GM18861 (cell line): Measurements from ENCODE around the gene DPYD.

Source experiments
- ATAC-seq: cut with Tn5 transposase; IDR thresholded peaks from one replicate; pipeline ENCODE4 v1.9.1; 2021; ENCODE audit not compliant: unreplicated experiment

The DPYD gene

DNA sequence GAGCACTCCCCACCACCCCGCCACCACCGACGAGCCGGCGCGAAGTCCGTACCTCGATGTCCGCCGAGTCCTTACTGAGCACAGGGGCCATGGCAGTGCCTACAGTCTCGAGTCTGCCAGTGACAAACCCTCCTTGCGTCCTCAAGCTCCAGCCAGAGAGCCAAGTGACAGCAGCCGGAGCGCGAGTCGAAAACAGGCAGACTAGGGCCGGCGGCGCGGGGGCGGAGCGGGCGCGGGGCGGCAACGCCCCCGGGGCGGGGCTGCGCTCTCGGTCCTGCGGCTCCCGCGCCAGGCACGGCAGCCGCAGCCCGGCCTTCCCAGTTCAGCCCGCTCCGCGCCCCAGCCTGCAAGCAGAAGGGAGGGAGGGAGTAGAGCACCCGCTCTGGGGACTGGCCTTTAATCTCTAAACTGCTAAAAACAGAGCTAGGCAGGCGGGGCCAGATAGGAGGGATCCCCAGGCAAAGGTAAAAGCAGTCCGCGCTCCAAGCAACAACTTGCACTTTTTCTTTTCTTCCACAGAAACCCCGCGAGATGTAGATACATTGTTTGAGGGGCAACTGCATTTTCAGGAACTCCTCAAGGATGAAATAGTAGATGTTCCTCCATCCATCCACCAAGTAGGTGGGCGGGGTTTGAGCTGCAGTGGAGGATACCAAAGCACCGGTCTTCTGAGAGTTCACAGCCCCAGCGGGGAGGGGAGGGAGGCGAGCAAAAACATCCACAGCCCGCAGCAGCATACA is at the start of gene DPYD:
Gene DPYD (minus strand): TSS at position 203 of the 740 bp plus-strand sequence. CDS start 112 bp downstream, at position 91.
- ATAC-seq = peak; percentile 81

GRCh38 chr1:97960470-97960869 is 39.6 kb upstream of the DPYD start:
- ATAC-seq = no peak

GRCh38 chr1:97947695-97948094 is 26.9 kb upstream of the DPYD start:
- no peak for ATAC-seq

GRCh38 chr1:97943354-97943753 is 22.5 kb upstream of the DPYD start:
- no peak for ATAC-seq

DNA sequence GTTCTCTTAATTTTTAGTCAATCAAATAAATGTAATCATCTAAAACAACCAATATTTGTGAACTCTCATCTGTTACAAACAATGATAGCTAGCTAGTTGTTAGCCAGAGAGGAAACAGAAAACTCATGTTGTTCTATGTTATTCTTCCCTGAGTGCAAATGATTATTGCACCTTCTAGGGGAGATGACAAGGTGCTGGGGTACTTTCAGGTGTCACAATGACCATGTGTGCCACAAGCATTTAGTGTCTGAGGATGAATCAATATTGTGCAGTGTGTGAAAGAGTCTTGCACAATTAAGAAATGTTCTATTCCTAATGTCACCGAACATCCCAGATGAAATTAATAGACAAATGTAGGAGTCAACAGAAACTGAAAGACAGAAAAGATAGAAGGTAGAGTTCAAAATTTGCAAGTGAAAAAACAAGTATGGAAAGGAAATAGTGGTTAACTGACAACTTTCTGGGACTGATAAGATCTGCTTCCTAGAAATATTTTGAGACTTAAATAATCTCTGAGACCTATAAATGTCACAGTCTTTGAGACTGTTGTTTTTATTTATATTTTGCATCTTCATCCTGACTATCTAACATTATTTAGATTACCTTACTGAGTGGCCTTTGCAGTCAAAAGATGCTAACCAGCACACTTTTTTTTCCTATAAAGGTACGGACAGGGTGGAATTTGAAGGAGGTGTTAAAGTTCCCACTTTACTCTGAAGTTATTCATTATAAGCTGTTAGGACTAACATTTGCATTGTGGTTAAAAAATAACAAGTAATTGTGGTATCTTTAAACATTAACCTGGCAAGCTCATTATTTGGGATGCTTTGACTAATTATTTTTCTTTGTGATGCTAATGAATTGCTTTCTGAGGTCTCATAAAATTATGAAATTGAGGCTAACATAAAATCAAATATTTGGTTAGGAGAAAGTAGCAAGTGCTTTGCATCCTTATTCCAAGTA is 21.6 kb upstream of the DPYD start:
- ATAC-seq = no peak

- ATAC-seq = no peak
Observed at GRCh38 chr1:97938285-97938642, 17.4 kb upstream of the DPYD start.

DNA sequence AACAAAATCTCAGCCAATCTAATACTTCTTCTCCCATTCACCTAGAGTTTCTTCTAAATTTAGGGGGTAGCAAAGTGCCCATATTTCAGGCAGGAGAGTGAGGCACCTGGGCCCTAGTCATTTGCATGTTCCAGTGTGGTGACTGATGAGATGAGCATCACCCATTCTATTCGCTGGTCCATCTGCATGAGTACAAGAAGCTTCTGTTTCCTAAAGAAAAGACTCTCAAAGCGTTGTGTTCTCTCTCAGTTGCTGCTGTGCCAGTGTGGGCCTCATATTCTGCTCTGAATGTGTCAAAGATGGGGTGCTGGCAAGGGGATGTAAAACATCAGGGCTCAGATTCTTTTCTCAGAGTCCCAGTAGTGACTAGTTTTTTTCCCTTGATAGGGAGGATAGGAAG is 16.1 kb upstream of the DPYD start:
- ATAC-seq = no peak

GRCh38 chr1:97934491-97934890 is 13.7 kb upstream of the DPYD start:
- no peak for ATAC-seq

DNA sequence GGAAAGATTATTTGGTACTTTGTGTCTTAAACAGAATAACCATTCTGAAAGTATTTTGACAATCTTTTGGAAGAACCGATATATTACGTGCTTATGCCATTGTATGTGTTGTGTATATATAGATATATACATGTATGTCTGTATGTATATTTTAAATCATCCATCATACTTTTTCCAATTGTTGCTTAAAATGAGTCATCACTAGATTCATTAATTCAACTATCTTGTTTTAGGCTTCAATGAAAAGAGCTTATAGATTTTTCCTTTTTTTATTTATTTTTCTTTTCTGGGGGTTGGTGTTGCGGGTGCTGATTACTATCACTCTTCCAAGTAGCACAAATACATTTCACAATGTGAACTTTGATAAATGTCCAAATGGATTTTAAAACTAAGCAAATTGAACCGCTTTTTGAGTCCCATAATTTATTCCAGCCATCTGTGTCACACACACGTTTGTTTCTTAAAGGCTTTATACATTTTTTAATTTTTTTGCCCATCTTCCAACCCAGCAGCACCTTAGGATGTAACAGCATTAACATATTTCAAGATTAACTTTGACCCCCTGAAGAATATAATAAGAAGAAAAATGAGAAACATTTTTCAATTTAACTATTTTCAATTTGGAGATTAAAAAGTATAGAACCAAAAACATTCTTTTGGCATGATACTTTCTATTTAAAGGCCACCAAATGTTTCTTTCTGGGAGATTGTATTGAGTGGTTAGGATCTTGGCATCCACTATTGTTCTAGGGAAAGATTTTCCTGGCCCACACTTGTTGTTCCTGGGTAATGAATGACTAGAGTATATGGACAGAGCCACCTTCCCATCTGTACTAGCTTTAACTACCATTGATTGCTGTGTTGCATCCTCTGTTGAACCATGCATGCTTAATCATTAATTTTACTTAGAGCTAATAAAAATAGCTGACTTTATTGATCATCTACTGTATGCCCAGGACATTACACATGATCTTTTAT is 9.3 kb upstream of the DPYD start:
- ATAC-seq = no peak

DNA sequence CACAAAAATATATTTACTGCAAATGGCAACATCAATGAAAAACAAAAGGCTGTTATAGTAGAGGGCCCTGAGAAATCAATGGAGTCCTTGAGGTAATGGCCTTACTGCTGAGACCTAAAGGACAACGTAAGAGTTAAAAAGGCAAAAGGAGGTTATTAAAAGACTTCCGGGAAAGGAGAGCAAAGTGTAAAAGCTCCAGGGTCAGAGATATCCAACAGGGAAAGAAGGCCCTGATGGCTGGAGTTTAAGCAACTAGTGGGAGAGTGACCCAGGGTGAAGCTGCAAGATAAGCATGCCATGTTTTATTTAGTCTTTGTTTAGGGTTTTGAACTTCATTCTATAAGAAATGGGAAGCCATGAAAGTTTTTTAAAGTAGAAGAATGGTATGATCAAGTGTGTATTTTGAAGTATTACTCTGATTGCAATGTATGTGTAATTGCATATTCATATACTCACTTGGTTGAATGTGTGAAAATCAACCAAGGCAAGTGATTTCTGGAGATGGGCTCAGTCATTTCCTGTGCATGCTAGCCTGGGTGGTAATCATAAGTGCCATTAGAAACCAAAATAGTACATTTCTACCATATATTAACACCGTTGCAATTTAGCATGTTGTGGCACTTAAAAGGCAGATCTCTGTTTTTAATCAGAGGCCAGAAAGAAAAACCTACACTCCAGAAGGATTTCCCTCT is 5.3 kb upstream of the DPYD start:
- no peak for ATAC-seq

DNA sequence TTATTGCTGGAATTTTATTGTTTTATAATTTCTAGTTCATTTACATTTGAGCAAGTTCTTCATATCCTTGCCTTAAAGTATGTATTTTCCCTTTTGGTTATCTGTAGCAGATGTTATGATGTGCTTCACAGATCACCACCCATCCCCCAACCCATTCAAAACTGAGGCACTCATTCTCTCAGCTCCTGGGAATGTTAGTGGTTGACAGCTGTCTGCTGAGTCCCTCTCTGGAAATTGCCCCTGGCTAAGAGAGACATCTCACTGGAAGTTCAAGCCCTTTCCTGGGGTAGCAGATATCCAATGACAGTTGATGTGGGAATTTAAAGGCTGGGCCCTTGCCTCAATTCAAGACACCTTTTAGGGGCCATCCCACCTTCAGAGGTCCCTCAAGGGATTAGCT is 4.3 kb upstream of the DPYD start:
- ATAC-seq = no peak

GRCh38 chr1:97923811-97924210 is 3.0 kb upstream of the DPYD start:
- ATAC-seq = no peak

DNA sequence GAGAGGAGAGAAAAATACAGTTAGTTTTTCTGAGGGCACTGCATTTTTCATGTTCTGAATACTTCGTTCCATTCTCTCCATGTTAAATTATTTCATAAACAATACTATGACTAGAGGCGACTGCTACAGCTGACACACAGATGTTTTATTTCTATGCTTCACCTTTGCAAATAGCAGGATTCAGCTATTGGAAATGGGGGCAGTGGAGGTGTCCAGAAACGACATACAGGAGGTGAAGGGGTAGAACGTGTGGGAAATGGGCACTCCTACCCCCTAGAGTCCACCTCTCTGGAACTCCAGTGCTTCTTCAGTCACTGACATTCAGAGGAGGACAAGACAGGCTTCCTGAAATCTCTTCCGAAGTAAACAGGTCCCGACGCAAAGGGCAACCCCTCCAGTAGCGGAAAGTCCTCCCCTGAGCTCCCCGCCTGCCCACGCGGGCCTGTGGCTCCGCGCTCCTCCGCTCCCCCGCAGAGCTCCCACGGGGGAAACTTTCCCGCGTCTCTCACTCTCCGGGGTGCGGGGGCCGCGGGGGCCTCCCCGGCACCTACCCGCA is 480 bp downstream of the DPYD start:
- peak; percentile 5 for ATAC-seq

DNA sequence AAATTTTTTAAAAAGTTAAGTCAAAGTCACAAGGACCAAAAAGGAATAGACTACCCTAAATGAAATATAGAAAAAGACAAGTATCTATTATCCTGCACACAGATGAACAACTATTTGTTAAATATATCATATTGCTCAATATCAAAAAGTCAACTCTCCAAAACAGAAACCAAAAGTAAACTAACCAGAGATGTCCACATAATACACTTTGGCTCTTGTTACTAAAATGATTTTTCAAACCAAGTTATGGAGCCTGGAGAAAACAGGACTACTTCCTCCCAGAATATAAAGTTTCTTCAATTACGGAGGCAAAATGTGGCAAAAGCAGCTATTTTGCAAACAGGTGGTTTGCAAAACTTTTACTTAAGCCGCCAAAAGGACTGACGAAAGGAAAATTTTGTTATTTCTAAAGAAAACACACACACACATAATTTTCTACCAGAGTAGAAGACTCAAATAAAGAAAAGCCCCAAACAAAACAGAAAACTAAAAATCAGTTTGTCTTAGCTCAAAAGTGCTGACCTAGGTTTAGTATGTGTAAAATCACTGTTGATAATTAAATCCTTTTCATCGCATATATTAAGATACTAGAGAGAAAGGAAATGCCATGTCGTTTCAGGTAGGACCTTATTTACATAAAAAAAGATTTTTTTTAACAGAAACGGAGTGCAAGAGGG is 1.1 kb downstream of the DPYD start:
- ATAC-seq = no peak

DNA sequence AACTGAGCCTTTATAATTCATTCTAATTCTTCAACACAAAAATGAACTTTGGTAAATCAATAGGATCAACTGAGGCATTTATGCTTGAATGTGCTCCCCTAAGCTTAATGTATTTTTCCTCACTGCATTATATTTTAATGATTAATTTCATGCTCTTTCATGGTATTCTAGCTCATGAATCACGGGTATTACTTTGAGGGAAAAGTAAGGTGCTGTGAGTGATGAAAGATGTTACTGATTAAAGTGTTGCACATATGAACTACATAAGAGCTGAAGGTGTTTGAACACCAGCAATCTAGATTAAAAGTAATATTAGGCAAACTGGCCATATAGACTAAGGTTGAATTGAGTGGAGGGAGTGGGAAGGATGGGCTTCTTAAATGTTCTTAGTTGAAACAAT is 1.9 kb downstream of the DPYD start:
- no peak for ATAC-seq

DNA sequence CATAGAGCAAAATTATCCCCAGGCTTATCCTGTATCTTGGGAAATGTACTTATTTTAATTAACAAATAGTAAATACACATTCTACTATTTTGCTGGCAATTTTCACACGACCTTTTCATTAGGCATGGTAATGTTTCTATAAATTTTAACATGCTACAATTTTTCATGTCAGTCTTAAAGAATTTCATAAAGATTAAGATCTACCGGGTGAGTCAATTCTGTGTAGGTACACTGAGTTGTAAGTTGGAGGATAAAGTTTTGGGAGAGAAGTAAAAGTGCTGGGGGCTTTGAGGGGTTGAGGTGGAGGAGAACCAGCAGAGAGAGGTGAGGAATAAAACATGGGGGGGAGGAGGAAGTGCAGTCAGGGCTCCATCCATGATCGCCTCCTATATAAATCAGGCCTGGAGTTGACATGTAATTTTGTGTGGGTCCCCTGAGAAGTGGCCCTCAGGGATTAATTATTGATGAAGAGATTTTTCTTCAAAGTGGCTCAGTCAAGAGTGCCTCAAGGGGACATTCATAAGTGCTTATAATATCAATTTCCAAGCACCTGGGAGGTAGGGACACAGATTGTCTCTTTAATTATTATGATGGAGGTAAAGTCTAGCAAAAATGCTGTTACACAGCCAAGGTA is 7.2 kb downstream of the DPYD start:
- no peak for ATAC-seq

GRCh38 chr1:97911266-97912215 is 9.3 kb downstream of the DPYD start:
- ATAC-seq = no peak

DNA sequence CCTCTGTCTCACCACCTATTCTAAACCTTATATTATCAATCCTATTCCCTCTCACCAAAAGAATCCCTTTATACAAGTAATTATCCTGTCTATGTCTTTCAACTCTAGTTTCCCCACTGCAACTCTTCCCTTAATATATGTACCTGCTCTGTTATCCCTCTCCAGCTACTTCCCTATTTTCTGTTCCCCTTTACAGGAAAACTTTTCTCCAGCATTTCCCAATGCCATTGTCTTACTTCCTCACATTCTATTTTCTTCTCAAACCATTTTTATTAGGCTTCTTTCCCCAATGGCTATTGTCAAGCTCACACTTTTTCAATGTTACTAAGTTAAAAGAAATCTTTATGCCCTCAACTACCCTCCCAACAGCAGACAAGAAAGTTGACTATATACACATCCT is 11.6 kb downstream of the DPYD start:
- no peak for ATAC-seq
